Measurements from ENCODE around the gene ULK3. TPM values are rescaled to one million over a fixed set of nuclear protein-coding genes. Genes with fewer than 3 reads are reported as not detected.
A peak's percentile ranks its signal among the peaks of the same experiment; 100 is the strongest.

Gene ULK3
- total RNA-seq, 1 experiment from 2014 or later = 48.4 TPM

GRCh38 chr15:74843445-74843828 is 481 bp upstream of the ULK3 start:
- peak overlapping the region; percentile 53 to 78 for H3K4me3 ChIP-seq (replicated peaks in 1 of 2; ENCODE audit: low read depth in 1 of 2, low read length in 2 of 2)
- no peak overlapping the region for H2AFZ ChIP-seq (ENCODE audit: low read depth, low read length, poor library complexity, severe bottlenecking)
- ATAC-seq (no peak), DNase-seq (ENCODE audit: low read depth, low spot score) (no peak)
- H3K27ac ChIP-seq (ENCODE audit: low read depth, low read length) = peak overlapping the region; percentile 93
- TF ChIP-seq RAD21 (IDR thresholded peaks at IDR 0.05; ENCODE audit: low read depth) (no peak), SIN3A (IDR thresholded peaks at IDR 0.05; ENCODE audit: low read depth) (peak; percentile 7; the same call in 1 of the 2 replicates)
- peaks cover 6% of the 10 kb centered on the region; the same call in 1 of the 2 replicates for H3K79me2 ChIP-seq (ENCODE audit: insufficient read depth, low read length)
- BruUV-seq (replicated peaks) = TSS peak; percentile 95
- H3K36me3 ChIP-seq (ENCODE audit: control insufficient read depth in 1 of 2, insufficient read depth in 2 of 2, low read length in 2 of 2) = peaks cover 13 to 22% of the 10 kb centered on the region in 2 experiments; a peak in 2 of 4 replicates
- POLR2A ChIA-PET = interaction anchor here (1.0 kb wide), 1 partner anchor 12 kb away, joined by 3 read pairs; no protein-coding TSS in a partner anchor
- H4K20me1 ChIP-seq (ENCODE audit: insufficient read depth) = no peaks in the 10 kb centered on the region
- no peaks in the 10 kb centered on the region for H3K9me3 ChIP-seq (ENCODE audit: control insufficient read depth in 1 of 2, insufficient read depth in 1 of 2, low read depth in 1 of 2, low read length in 2 of 2)
- H3K9ac ChIP-seq (ENCODE audit: low read length) = peak overlapping the region; percentile 88
- CTCF ChIA-PET = interaction anchor here (1.1 to 1.9 kb wide), 3 partner anchors 58 to 145 kb away, joined by 3 to 8 read pairs (median 4); no protein-coding TSS in a partner anchor
- H3K4me2 ChIP-seq (ENCODE audit: low read length) = peak overlapping the region; percentile 90
- RAD21 ChIA-PET (ENCODE audit: low non-redundant PET in 1 of 2, low total read pairs in 2 of 2, uncharacterized antibody in 2 of 2, unreplicated experiment in 2 of 2) = interaction anchor here in 1 of 2 experiments (1.6 kb wide), 1 partner anchor 58 kb away, joined by 3 read pairs; no protein-coding TSS in a partner anchor
- H3K4me1 ChIP-seq (ENCODE audit: control insufficient read depth in 1 of 2, insufficient read depth in 2 of 2, low read length in 2 of 2) = peaks cover 9 to 21% of the 10 kb centered on the region in 2 experiments; a peak in 3 of 4 replicates
- H3K27me3 ChIP-seq (ENCODE audit: insufficient read depth, low read length) = no peaks in the 10 kb centered on the region
- intact Hi-C loops (cut with micrococcal nuclease) = loop anchor here (2.0 kb wide), 1 partner anchor 29 kb away; the partner anchor contains the start of gene SCAMP2
- no peaks in the 10 kb centered on the region for H3K9me2 ChIP-seq (ENCODE audit: insufficient read depth)

GRCh38 chr15:74841891-74842373 is 1.0 kb downstream of the ULK3 start:
- CTCF ChIA-PET = interaction anchor here (0.6 to 1.9 kb wide), 5 partner anchors 17 to 204 kb away, joined by 3 to 8 read pairs (median 4); no protein-coding TSS in a partner anchor
- peaks cover 6 to 12% of the 10 kb centered on the region in 2 experiments; a peak in 2 of 4 replicates for H3K36me3 ChIP-seq (ENCODE audit: control insufficient read depth in 1 of 2, insufficient read depth in 2 of 2, low read length in 2 of 2)
- peaks cover 6% of the 10 kb centered on the region; the same call in 1 of the 2 replicates for H3K79me2 ChIP-seq (ENCODE audit: insufficient read depth, low read length)
- peak overlapping the region; percentile 53 to 78 for H3K4me3 ChIP-seq (replicated peaks in 1 of 2; ENCODE audit: low read depth in 1 of 2, low read length in 2 of 2)
- ATAC-seq (no peak), DNase-seq (ENCODE audit: low read depth, low spot score) (no peak)
- intact Hi-C loops (cut with micrococcal nuclease) = loop anchor here (2.0 kb wide), 1 partner anchor 31 kb away; the partner anchor contains the start of gene SCAMP2
- no peaks in the 10 kb centered on the region for H3K9me2 ChIP-seq (ENCODE audit: insufficient read depth)
- no peak overlapping the region for H2AFZ ChIP-seq (ENCODE audit: low read depth, low read length, poor library complexity, severe bottlenecking)
- H3K4me2 ChIP-seq (ENCODE audit: low read length) = peak overlapping the region; percentile 90
- TF ChIP-seq POLR2AphosphoS5 (IDR thresholded peaks at IDR 0.05; ENCODE audit: low read depth, low read length) (no peak), ELF1 (IDR thresholded peaks at IDR 0.05; ENCODE audit: borderline replicate concordance, low read depth) (no peak), ZFX (IDR thresholded peaks at IDR 0.05) (no peak), SP1 (IDR thresholded peaks at IDR 0.05; ENCODE audit: low read depth) (no peak), TCF7L2 (IDR thresholded peaks at IDR 0.05; ENCODE audit: borderline replicate concordance, extremely low read depth, insufficient read depth, insufficient read length) (no peak), SRF (IDR thresholded peaks at IDR 0.05; ENCODE audit: low read depth) (no peak)
- RAD21 ChIA-PET (ENCODE audit: low non-redundant PET in 1 of 2, low total read pairs in 2 of 2, uncharacterized antibody in 2 of 2, unreplicated experiment in 2 of 2) = interaction anchor here (1.0 to 1.6 kb wide), 2 partner anchors 60 to 73 kb away, joined by 3 to 4 read pairs; no protein-coding TSS in a partner anchor
- H4K20me1 ChIP-seq (ENCODE audit: insufficient read depth) = no peaks in the 10 kb centered on the region
- peak overlapping the region; percentile 88 for H3K9ac ChIP-seq (ENCODE audit: low read length)
- POLR2A ChIA-PET = no interaction called here
- TSS peak; percentile 33 for BruUV-seq (replicated peaks)
- H3K27ac ChIP-seq (ENCODE audit: low read depth, low read length) = peak overlapping the region; percentile 93
- peaks cover 9 to 21% of the 10 kb centered on the region in 2 experiments; a peak in 3 of 4 replicates for H3K4me1 ChIP-seq (ENCODE audit: control insufficient read depth in 1 of 2, insufficient read depth in 2 of 2, low read length in 2 of 2)
- no peaks in the 10 kb centered on the region for H3K9me3 ChIP-seq (ENCODE audit: control insufficient read depth in 1 of 2, insufficient read depth in 1 of 2, low read depth in 1 of 2, low read length in 2 of 2)
- no peaks in the 10 kb centered on the region for H3K27me3 ChIP-seq (ENCODE audit: insufficient read depth, low read length)
